ENCODE data around the gene PPM1B.

GRCh38 chr2:44163777-44164176 lies 4.9 kb upstream of the PPM1B start:
- TF ChIP-seq E2F4 (CRISPR knock-in tag; IDR thresholded peaks at IDR 0.05; ENCODE audit: low read depth) (no peak), KHSRP (IDR thresholded peaks at IDR 0.05) (no peak), ZNF274 (IDR thresholded peaks at IDR 0.05; ENCODE audit: borderline replicate concordance, low read depth, low read length) (no peak), ZFP91 (CRISPR knock-in tag; IDR thresholded peaks at IDR 0.05) (no peak), TEAD4 (IDR thresholded peaks at IDR 0.05; ENCODE audit: low read length) (no peak), TEAD4 (CRISPR knock-in tag; IDR thresholded peaks at IDR 0.05; ENCODE audit: borderline replicate concordance) (no peak), MYC (IDR thresholded peaks at IDR 0.05; ENCODE audit: low read depth, low read length) (no peak), MYC (CRISPR knock-in tag; IDR thresholded peaks at IDR 0.05; ENCODE audit: borderline replicate concordance, low read depth) (no peak)

All from K562 (cell line).